GM12878 (cell line): ENCODE measurements around the gene CUZD1. TPM values are rescaled to one million over a fixed set of nuclear protein-coding genes. Genes with fewer than 3 reads are reported as not detected.

Experiments used
- ATAC-seq: fragments of 200-7000 bp; cut with Tn5 transposase; 3 replicates; pipeline ENCODE4 v1.9.1; 2020; ENCODE audit warnings: mild to moderate bottlenecking, moderate library complexity
- BruUV-seq: library from RNA; stranded (reverse); fragments of 400-500 nt; replicated peaks from 2 replicates; lab custom pipeline; 2021; lab: Mats Ljungman, UMichigan
- CTCF ChIA-PET: fragments of 300-600 bp; sonication (Branson Sonifier 250); formaldehyde crosslinking; extraction: SDS; loops from one replicate; lab custom pipeline; 2021; ENCODE audit warnings: inconsistent platforms; lab: Yijun Ruan, JAX
- POLR2A ChIA-PET: fragments of 350-600 bp; formaldehyde crosslinking; extraction: SDS; loops from one replicate; lab custom pipeline; 2021; ENCODE audit warnings: inconsistent platforms; lab: Charles Lee
- RAD21 ChIA-PET: fragments of 300-600 bp; sonication (Branson Sonifier 250); formaldehyde crosslinking; loops from one replicate; lab custom pipeline; 2023; ENCODE audit warnings: antibody characterized with exemption; ENCODE audit not compliant: unreplicated experiment; lab: Charles Lee
- SMC1A ChIA-PET: fragments of 300-600 bp; sonication (Branson Sonifier 250); formaldehyde crosslinking; loops from one replicate; lab custom pipeline; 2023; ENCODE audit not compliant: unreplicated experiment, uncharacterized antibody; lab: Charles Lee
- DNase-seq: peaks from one replicate; pipeline ENCODE4 v3.0.0-alpha.2; 2011; ENCODE audit warnings: low read depth, low spot score
- FAIRE-seq: peaks from 3 replicates; lab custom pipeline; 2011; peaks lifted over from hg19 to GRCh38; lab: Jason Lieb, UNC
- H2AFZ ChIP-seq: 2 replicates; pipeline ENCODE4 v1.6.0; 2011; ENCODE audit warnings: low read depth, low read length, control low read depth; ENCODE audit not compliant: control insufficient read depth
- H3K27ac ChIP-seq: 2 replicates; pipeline ENCODE4 v1.5.1; 2011; ENCODE audit warnings: control low read depth; ENCODE audit not compliant: control insufficient read depth, insufficient read depth
- H3K27me3 ChIP-seq, 2 experiments: replicated peaks in 1 of 2; 2 replicates each; pipeline versions ENCODE4 v1.6.0 to v1.6.1; 2011; ENCODE audit warnings: low read length in 1 of 2; ENCODE audit not compliant: control insufficient read depth in 2 of 2, insufficient read depth in 2 of 2
- H3K36me3 ChIP-seq, 2 experiments: 2 replicates each; pipeline ENCODE4 v1.5.1; 2011; ENCODE audit warnings: low read length in 1 of 2; ENCODE audit not compliant: control insufficient read depth in 2 of 2, insufficient read depth in 2 of 2
- H3K4me1 ChIP-seq: 2 replicates; pipeline ENCODE4 v1.6.1; 2011; ENCODE audit warnings: mild to moderate bottlenecking, low read length, moderate library complexity, mixed read lengths; ENCODE audit not compliant: control insufficient read depth, insufficient read depth
- H3K4me2 ChIP-seq: 2 replicates; pipeline ENCODE4 v1.6.0; 2011; ENCODE audit warnings: control low read depth; ENCODE audit not compliant: control insufficient read depth, insufficient read depth
- H3K4me3 ChIP-seq: fragments of 200-600 bp; sonication (generic); 2 replicates; pipeline ENCODE4 v1.5.1; 2016
- H3K79me2 ChIP-seq: 2 replicates; pipeline ENCODE4 v1.6.0; 2011; ENCODE audit warnings: low read length; ENCODE audit not compliant: control insufficient read depth, insufficient read depth
- H3K9ac ChIP-seq: 2 replicates; pipeline ENCODE4 v1.8.0; 2011; ENCODE audit warnings: low read length, control low read depth, mixed read lengths; ENCODE audit not compliant: control insufficient read depth, insufficient read depth
- H3K9me3 ChIP-seq: replicated peaks from 3 replicates; pipeline ENCODE4 v1.5.1; 2011; ENCODE audit warnings: mild to moderate bottlenecking, low read length; ENCODE audit not compliant: control insufficient read depth, insufficient read depth
- H4K20me1 ChIP-seq: 2 replicates; pipeline ENCODE4 v1.6.0; 2011; ENCODE audit not compliant: control insufficient read depth, insufficient read depth
- GATAD2B ChIP-seq: fragments of 450-650 bp; conservative IDR thresholded peaks from 2 replicates; pipeline ENCODE4 v1.6.1; 2017; ENCODE audit warnings: low read depth, mild to moderate bottlenecking, moderate library complexity
- MLLT1 ChIP-seq: fragments of 450-650 bp; IDR thresholded peaks from 2 replicates; pipeline ENCODE4 v1.6.1; 2016; ENCODE audit warnings: mild to moderate bottlenecking
- NR2F1 ChIP-seq: fragments of 450-650 bp; conservative IDR thresholded peaks from 2 replicates; pipeline ENCODE4 v1.6.1; 2017; ENCODE audit warnings: mild to moderate bottlenecking
- SIX5 ChIP-seq: IDR thresholded peaks from 2 replicates; pipeline ENCODE4 v1.6.1; 2011; ENCODE audit warnings: mild to moderate bottlenecking, low read depth, low read length, moderate library complexity; ENCODE audit not compliant: severe bottlenecking
- SPI1 ChIP-seq: IDR thresholded peaks from 2 replicates; pipeline ENCODE4 v1.6.1; 2011; ENCODE audit warnings: low read depth, mild to moderate bottlenecking, low read length, moderate library complexity, borderline replicate concordance; ENCODE audit not compliant: insufficient read depth
- ZNF274 ChIP-seq: IDR thresholded peaks from one replicate; pipeline ENCODE4 v1.8.0; 2011; ENCODE audit not compliant: insufficient read length, insufficient read depth
- WGBS: methylation state at CpG from one replicate; pipeline ENCODE4 v1.1.6; 2016; ENCODE audit warnings: low lambda C conversion rate; ENCODE audit not compliant: insufficient replicate concordance, insufficient coverage; ENCODE audit errors: missing lambda C conversion rate; 5-methylcytosine and 5-hydroxymethylcytosine counted together
- in situ Hi-C: fragments of 300-500 bp; cut with MboI; formaldehyde crosslinking; loops from 9 replicates; pipeline ENCODE4 v1.14.3; 2018; ENCODE audit warnings: mixed read lengths
- intact Hi-C: fragments of 100-400 bp; cut with micrococcal nuclease; formaldehyde crosslinking; loops from one replicate; pipeline ENCODE4 v1.14.2; 2022; ENCODE audit not compliant: unreplicated experiment
- polyA plus RNA-seq, 11 experiments: library from polyadenylated mRNA; depleted of rRNA in 4 of 11; unstranded in 6 of 11; stranded (reverse) in 5 of 11; fragments of >200 nt; fragmentation: Nextera tagmentation in 4 of 11; fragmentation: Illumina TruSeq in 1 of 11; extraction: Ambion mirVana in 4 of 11; extraction: Trizol in 1 of 11; gene quantifications; 1 replicate in 1 of 11; 2 replicates in 10 of 11; pipeline versions ENCODE4 v1.2.1 to v1.2.3, GENCODE V29; 2011 to 2016; ENCODE audit warnings: inconsistent platforms in 2 of 11, missing spikeins in 2 of 11, low read depth in 1 of 11
- total RNA-seq, 4 experiments: library from RNA; depleted of rRNA in 3 of 4; stranded (reverse); fragments of >200 nt in 3 of 4; fragmentation: Illumina TruSeq in 1 of 4; extraction: Trizol in 1 of 4; gene quantifications; 2 replicates each; pipeline versions ENCODE4 v1.2.1 to v1.2.3, GENCODE V29; 2013 to 2021

The CUZD1 gene
- total and polyA plus RNA-seq, 10 of the 15 experiments (the other 5 are each of a cell fraction or from before 2014, with no cell fraction given), result 0.66 to 2.3 (median 1.5) TPM

- Histone ChIP-seq H3K4me2 (no peak overlapping the region), H3K9ac (no peak overlapping the region), H3K27ac (no peak overlapping the region), H3K9me3 (no peaks in the 10 kb centered on the region), H3K4me1 (no peaks in the 10 kb centered on the region), H3K36me3 (peaks cover 0 to 2% of the 10 kb centered on the region in 2 experiments; a peak in 1 of 4 replicates), H2AFZ (no peak overlapping the region), H4K20me1 (no peaks in the 10 kb centered on the region), H3K27me3 (no peaks in the 10 kb centered on the region), H3K4me3 (no peak overlapping the region), H3K79me2 (no peaks in the 10 kb centered on the region)
- no TSS peak for BruUV-seq
- no peak for FAIRE-seq
- ChIA-PET SMC1A (no interaction called here), RAD21 (no interaction called here), POLR2A (no interaction called here), CTCF (no interaction called here)
- TF ChIP-seq GATAD2B, result no peak
- TF ChIP-seq SPI1, result peak; percentile 51; the same call in 1 of the 2 replicates
- no peak for DNase-seq
- no peak for ATAC-seq
- in situ Hi-C loops (no loop called here), intact Hi-C loops (no loop called here)
Observed at GRCh38 chr10:122839505-122839904, 6.2 kb downstream of the CUZD1 start.

GRCh38 chr10:122838880-122839279, 6.8 kb downstream of the CUZD1 start:
- FAIRE-seq (no peak), ATAC-seq (no peak), DNase-seq (no peak)
- in situ Hi-C loops, result no loop called here
- RAD21 ChIA-PET, result no interaction called here
- H3K4me2 ChIP-seq, result no peak overlapping the region
- no peak overlapping the region for H3K27ac ChIP-seq
- WGBS, result 69% methylated on average over 4 of the region's 4 CpGs
- H3K4me1 ChIP-seq, result no peaks in the 10 kb centered on the region
- TF ChIP-seq NR2F1, result no peak
- TF ChIP-seq MLLT1, result no peak
- TF ChIP-seq ZNF274, result no peak
- TF ChIP-seq SIX5, result no peak
- H3K9me3 ChIP-seq, result no peaks in the 10 kb centered on the region
- SMC1A ChIA-PET, result interaction anchor here (0.7 kb wide), 1 partner anchor 10 kb away, joined by 3 read pairs; no protein-coding TSS in a partner anchor
- BruUV-seq, result no TSS peak
- peaks cover 0 to 2% of the 10 kb centered on the region in 2 experiments; a peak in 1 of 4 replicates for H3K36me3 ChIP-seq
- H3K27me3 ChIP-seq, result no peaks in the 10 kb centered on the region
- H3K9ac ChIP-seq, result no peak overlapping the region
- CTCF ChIA-PET, result no interaction called here
- no peak overlapping the region for H3K4me3 ChIP-seq
- H4K20me1 ChIP-seq, result no peaks in the 10 kb centered on the region
- intact Hi-C loops, result no loop called here
- H2AFZ ChIP-seq, result no peak overlapping the region
- POLR2A ChIA-PET, result no interaction called here
- no peaks in the 10 kb centered on the region for H3K79me2 ChIP-seq
